OCI-M2 (cell line): ENCODE measurements around the gene MYBPC2.

Experiments used
- DNase-seq: peaks from one replicate; lab custom pipeline; 2025; ENCODE audit not compliant: unreplicated experiment; lab: John Stamatoyannopoulos, UW

The MYBPC2 gene

DNA sequence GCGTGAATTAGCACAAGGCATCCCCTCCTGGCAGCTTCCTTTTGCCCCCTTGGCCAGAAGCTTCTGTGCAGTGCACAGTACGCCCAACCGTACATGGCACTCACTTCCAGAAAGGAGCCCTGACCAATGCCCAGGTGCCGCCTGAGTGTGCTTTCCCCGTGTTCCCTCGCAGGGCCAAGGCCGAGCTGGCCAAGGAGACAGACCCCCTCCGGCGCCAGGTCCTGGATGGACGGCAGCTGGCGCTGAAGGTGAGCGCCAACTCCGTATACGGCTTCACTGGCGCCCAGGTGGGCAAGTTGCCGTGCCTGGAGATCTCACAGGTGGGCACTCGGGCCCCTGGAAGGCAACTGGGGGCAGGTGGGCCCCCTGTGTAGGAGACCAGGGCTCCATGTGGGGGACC is 23.3 kb upstream of the MYBPC2 start:
- no peak for DNase-seq

DNA sequence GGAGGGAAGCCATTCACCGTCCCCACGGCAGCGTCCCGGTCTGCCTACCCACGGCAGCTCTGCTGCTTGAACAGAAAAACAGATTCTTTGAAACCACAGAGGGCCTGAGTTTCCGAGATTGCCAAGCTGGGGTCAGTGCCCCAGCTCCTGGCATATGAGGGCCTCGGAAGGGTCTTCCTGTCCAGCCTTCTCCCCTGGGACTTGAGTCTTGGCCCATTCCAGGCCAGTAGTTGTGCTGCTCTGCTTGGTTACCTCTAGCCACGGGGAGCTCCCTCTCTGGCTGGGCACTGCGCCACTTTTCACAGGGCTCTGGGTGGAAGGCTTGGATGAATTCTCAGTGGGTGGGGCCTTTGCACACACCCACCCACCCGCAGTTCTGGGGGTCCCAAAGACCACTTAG is 22.6 kb upstream of the MYBPC2 start:
- DNase-seq = no peak

DNA sequence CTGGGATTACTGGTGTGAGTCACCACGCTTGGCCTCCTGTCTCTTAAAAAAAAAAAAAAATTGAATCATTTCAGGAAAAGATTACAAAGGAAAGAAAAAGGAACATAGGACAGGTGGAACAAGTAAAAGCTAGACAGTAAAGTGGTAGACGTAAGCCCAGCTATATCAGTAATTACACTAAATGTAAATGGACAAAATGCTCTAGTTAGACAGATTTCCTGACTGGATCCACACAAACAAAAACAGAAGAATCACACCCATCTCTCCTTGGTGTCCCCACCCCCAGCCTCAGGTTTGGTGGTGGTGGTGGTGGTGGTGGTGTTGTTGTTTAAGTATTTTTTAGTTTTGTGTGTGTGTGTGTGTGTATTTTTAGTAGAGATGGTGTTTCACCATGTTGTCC is 20.3 kb upstream of the MYBPC2 start:
- DNase-seq = no peak

DNA sequence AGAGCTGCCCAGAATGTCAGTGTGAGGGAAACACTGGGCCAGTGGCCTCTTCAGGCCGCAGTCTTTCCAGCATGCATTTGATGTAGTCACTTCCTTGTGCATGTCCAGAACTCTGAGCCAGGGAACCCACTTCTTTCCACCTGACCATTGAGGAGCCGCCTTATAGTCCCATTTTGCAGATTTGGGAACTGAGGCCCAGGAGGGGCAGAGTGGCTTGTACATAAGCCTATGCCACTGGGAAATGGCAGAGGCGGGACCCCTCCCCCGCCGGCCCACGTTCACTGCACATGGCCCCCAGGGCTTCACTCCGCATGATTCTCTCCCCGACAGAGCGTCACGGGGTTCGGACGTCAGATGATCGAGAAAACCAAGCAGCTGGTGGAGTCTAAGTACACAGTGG is 19.6 kb upstream of the MYBPC2 start:
- no peak for DNase-seq

DNA sequence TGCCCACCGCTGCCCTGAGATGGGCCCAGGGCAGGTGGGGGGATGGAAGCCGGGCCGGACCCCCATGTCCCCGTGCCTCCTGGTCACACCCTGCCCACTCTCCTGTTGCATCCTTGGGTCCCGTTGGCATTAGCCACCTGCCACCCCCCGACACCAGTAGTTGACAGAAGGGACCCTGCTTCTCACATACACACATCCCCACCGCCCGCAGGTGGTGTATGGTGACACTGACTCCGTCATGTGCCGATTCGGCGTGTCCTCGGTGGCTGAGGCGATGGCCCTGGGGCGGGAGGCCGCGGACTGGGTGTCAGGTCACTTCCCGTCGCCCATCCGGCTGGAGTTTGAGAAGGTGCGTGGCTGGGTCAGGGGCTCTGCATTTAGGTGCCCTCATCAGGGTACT is 19.2 kb upstream of the MYBPC2 start:
- DNase-seq = no peak

DNA sequence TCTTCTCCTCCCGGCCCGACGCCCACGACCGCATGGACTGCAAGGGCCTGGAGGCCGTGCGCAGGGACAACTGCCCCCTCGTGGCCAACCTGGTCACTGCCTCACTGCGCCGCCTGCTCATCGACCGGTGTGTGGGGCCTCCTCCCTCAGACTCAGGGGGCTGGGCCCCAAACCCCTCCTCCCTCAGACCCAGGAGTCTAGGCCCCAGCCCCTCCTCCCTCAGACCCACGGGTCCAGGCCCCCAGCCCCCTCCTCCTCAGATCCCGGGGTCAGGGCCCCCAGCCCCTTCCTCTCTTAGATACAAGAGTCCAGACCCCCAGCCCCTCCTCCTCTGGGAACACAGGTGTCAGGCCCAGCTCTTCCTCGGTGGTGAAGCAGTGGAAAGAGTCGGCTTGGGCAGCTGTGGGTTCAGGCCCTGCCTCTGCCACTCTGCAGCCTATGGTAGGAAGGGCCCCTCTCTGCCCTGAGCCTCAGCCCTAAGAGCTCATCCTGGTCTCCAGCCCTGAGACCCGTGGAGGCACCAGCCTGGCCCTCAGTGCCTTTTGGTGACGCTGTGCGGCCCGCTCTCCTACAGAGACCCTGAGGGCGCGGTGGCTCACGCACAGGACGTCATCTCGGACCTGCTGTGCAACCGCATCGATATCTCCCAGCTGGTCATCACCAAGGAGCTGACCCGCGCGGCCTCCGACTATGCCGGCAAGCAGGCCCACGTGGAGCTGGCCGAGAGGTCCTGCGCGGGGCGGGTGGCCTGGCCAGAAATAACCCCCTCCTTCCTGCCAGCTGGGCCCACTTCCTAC is 17.6 kb upstream of the MYBPC2 start:
- DNase-seq = no peak

DNA sequence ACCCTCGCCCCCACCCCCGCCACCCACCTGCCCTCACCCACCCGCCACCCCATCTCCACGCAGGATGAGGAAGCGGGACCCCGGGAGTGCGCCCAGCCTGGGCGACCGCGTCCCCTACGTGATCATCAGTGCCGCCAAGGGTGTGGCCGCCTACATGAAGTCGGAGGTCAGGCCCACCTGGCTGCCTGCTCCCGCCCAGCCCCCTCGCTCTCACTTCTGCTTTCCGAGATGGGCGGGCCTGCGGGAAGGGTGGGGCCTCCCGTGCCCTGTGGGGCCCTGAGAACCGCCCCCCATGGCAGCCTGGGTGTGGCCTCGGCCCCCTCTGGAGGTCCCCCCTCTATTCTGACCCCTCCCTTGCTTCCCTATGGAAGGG is 17.0 kb upstream of the MYBPC2 start:
- no peak for DNase-seq

DNA sequence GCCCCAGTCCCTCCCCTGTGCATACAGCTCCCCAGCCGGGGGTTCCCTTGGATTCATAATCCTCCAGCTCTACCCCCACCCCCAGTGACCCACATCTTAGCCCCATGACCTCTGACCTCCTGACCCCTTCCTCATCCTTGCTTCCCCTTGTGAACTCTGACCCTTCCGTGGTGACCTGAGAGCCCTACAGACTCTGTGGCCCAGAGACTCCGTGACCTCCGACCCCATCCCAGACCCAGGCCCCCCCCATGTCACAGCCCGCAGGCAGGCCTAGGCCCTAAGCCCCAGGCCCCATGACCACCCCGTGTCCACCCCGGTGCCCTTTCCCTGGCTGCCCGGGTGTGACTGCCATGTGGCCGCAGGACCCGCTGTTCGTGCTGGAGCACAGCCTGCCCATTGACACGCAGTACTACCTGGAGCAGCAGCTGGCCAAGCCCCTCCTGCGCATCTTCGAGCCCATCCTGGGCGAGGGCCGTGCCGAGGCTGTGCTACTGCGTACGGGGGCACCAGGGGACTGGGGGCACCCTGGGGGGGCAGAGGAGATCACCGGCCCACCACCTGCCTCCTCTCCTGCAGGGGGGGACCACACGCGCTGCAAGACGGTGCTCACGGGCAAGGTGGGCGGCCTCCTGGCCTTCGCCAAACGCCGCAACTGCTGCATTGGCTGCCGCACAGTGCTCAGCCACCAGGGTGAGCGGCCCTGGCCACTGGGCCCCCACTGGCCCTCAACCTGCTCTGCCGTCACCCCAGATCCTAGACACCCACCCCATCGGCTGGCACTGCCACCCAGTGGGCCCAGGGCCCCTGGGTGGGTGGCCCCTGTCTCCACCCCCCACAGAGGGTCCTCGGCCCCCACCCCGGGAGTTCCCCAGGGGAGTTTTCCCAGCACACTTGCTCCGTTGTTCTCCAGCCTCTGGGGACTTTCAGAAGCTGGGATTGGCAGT is 16.4 kb upstream of the MYBPC2 start:
- no peak for DNase-seq

DNA sequence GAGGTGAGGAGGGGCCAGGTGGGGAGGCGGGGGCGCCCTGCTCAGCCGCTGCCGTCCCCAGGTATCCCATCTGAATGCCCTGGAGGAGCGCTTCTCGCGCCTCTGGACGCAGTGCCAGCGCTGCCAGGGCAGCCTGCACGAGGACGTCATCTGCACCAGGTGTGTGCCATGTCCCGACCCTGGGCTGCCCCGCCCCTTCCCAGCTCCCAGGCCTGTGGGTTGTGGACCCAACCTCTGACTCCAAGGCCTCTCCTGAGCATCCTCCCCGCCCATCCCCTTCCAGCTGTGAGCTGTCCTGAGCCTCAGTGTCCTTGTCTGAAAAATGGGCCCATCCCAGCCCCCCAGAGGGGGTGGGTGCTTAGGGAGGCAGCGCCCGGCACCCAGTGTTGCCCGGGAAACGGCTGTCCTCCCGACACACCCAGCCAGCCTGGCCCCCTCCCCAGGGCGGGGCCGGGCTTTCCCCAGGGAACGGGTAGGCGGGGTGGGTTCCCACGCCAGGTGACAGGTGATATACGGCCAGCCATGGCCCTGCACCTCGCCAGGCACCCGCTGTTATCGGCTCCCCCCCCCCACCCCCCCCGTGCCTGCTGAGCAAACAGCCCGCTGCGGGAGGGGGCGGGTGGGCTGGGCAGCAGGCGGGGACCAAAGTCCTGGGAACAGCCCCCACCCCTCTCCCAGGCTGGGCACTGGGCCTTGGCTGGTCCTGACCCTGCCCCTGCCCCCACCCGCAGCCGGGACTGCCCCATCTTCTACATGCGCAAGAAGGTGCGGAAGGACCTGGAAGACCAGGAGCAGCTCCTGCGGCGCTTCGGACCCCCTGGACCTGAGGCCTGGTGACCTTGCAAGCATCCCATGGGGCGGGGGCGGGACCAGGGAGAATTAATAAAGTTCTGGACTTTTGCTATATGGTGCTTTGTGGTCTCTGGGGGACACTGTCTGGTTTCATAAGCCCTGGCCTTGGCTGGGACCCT is 15.3 kb upstream of the MYBPC2 start:
- DNase-seq = no peak

DNA sequence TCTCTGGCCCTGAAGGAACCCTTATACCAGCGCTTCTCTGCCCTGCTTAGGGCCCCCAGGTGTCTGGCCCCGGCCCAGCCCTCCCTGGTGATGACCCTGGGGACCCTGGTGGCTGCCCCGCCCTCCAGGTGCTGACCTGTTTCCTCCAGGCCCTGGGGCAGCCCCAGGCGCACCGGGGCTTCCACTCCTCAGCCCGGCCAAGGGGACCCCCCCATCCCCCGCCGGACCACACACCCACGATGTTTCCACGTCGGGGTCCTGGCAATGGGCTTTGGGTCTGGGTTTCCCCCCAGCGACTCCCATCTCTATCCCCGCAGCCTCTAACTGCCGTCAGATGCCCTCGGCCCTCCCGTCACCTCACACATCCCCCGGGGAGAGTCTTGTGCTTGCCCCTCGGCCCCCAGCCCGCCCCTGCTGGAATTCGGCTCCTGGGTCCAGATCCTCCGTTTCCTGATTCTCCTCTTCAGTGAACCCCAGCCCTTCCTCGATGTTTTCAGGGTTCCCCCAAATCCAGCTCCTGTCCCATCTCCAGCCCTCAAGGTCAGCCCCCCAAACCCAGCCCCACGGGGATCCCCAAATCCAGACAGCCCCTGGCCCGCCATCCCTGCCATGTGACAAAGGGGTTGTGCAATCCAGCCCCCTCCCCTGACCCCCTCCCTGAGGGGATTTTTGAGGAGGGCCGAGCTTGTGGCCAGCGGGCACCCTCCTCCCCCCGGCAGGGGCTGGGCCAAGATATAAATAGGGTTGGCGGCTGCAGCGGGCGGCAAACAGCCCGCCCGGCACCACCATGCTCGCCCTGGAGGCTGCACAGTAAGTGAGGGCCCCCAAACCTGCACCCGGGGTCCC is 14.3 kb upstream of the MYBPC2 start, which contains the start of gene SPIB:
Gene SPIB, plus strand, starts transcription at position 763 of the 846 bp plus-strand sequence. Its CDS starts 25 bp downstream, at position 788.
- DNase-seq = no peak

DNA sequence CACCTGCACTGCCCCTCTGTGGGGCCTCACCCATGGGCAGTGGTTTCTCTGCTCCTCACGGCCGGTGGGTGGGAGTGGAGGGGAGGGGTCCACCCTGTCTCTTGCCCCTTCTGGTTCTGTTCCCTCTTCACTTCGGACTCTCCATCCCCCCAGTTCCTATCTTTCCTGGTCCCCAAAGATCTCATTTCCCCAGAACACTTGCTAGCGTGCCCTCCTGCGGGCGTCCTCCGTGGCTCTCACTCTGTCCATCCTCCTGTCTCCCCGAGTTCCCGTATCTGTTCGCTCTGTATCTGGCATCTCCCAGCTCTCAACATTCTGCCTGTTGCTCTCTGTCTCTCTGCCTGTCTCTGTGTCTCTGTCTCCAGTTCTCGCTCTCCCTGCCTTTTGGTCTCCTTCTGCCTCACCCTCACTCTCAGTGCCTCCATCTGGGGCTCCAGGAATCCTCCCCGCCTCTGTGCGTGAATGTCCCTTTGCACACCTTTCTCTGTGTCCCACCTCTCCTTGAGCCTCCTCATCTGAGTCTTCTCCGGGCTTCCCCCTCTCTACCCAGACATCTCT is 13.6 kb upstream of the MYBPC2 start:
- no peak for DNase-seq

DNA sequence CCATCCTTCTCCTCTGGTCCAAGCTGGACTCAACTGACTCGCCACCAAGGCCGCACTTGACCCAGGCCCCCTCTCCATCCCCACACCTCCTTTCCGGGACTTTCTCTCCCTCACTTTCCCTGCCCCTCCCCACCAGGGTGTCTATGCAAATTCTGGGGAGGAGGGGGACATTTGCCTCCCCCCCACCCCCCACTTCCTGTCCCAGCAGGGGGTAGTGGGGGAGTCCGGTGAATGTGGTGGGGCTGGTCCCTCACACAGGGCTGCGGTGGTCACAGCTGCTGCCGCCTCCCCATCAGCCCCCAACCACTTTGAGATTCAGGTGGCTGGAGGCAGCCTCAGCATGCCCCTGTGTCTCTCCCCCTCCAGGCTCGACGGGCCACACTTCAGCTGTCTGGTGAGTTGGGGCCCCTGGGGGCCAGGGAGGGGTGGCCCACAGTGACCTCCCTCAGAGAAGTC is 13.1 kb upstream of the MYBPC2 start:
- no peak for DNase-seq

DNA sequence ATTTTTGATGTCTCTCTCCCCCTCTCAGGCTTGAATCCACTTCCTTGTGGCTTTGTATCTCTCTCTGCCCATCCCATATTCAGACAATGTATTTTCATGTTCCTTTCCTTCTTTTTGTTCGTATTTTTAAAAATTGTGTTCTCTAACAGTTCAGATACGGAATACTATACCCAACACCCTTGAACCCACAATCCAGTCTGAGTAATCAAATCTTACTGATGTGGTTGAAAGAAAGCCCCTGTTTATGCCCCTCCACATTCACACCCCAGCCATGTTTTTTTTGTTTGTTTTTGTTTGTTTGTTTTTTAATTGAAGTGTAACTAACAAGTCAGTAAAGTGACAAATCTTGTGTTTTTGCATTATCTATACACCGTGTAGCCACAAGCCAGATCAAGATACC is 12.6 kb upstream of the MYBPC2 start:
- no peak for DNase-seq

DNA sequence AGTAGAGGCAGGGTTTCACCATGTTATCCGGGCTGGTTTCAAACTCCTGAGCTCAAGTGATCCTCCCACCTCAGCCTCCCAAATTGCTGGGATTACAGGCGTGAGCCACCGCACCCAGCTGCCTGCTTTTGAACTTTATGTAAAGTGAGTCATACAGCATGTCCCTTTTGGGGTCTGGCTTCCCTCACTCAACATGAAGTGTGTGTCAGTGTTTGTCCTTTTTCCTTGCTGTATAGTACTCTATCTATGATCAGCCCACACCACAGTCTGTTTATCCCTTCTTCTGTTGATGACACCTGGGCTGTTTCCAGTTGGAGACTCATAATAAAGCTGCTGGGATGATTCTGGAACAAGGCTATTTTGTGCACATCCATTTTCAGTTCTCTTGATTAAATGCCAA is 11.9 kb upstream of the MYBPC2 start:
- DNase-seq = no peak

DNA sequence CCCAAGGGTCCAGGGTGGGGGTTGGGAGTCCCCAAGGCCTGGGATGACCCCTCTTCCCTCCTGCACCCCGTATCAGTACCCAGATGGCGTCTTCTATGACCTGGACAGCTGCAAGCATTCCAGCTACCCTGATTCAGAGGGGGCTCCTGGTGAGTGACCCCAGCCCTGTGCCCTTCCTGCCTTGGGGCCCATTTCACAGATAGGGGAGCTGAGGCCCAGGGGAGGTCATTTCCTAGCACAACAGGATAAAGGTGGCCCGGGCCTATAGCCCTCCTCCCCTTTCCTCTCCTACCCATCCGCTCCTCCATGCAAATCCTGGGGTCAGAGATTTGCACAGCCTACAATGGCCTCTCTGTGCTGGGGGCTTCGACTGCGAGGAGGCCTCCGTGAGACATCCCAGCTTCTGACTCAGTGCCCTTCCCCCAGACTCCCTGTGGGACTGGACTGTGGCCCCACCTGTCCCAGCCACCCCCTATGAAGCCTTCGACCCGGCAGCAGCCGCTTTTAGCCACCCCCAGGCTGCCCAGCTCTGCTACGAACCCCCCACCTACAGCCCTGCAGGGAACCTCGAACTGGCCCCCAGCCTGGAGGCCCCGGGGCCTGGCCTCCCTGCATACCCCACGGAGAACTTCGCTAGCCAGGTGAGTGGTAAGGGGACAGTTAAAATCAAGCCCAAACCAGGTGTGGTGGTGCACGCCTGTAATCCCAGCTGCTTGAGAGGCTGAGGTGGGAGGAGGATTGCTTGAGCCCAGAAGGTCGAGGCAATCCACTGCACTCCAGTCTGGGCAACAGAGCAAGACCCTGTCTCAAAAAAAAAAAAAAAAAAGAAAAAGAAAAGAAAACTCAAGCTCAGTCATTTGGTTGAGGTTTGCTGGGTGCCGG is 10.1 kb upstream of the MYBPC2 start:
- DNase-seq = no peak

DNA sequence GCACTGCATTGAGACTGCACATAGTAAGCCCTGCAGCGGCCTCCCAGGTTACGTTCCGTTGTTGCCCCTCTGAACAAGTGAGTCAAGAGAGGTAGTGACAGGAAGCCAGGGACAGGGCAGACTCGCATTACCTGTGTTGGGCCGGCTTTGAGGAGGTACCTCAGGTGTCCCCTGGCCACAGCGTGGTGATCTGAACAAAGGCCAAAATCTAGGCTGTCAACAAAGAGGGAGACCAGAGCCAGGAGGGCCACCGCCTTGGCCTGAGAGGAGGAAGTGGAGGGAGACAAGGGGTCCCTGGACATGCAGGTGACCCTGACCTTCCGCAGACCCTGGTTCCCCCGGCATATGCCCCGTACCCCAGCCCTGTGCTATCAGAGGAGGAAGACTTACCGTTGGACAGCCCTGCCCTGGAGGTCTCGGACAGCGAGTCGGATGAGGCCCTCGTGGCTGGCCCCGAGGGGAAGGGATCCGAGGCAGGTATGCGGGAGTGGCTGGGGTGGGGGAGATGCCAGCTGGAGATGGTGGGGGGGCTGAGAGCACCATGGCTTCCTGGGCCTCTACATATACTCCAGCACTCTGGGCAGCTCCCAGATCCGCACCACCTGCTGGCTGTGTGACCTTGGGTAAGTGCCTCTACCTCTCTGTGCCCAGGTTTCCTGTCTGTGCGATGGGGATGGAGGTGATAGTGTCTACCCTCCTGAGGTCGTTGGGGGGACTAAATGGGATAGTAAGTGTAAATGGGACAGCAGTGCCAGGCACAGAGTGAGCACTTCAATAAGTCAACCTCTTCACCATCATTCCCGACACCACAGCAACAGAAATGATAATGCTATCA is 9.2 kb upstream of the MYBPC2 start:
- no peak for DNase-seq

DNA sequence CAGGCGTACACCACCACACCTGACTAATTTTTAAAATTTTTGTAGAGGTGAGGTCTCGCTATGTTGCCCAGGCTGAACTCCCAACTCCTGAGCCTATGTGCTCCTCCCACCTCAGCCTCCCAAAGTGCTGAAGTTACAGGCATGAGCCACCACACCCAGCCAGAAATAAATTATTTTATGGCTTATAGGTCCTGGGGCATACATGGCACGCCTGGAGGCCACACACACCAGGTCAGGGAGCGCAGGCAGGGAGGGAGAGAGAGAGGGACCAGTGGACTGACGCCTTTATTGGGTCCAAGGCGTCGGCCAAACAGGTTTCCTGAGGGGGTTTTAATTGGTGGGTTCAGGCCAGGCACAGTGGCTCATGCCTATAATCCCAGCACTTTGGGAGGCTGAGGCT is 7.1 kb upstream of the MYBPC2 start:
- no peak for DNase-seq
